GM23338 (cell line): ENCODE data around the gene CDK4. TPM values are rescaled to one million over a fixed set of nuclear protein-coding genes. Genes with fewer than 3 reads are reported as not detected.

Source experiments
- ATAC-seq: fragments of 200-7000 bp; cut with Tn5 transposase; 3 replicates; pipeline ENCODE4 v1.9.1; 2020
- DNase-seq: peaks from one replicate; pipeline ENCODE4 v3.0.0-alpha.2; 2015; ENCODE audit warnings: low spot score
- H2AFZ ChIP-seq: fragments of 200-600 bp; sonication (generic); 2 replicates; pipeline ENCODE4 v1.8.0; 2016; ENCODE audit warnings: antibody characterized with exemption, mild to moderate bottlenecking, moderate library complexity
- H3F3A ChIP-seq: fragments of 200-600 bp; sonication (generic); replicated peaks from 2 replicates; pipeline ENCODE4 v1.8.0; 2017; ENCODE audit warnings: antibody characterized with exemption, mixed run types, low read depth
- H3K27ac ChIP-seq: fragments of 200-600 bp; sonication (generic); 2 replicates; pipeline ENCODE4 v1.6.1; 2016; ENCODE audit warnings: low read depth
- H3K27me3 ChIP-seq: fragments of 200-600 bp; sonication (generic); 2 replicates; pipeline ENCODE4 v1.8.0; 2016; ENCODE audit warnings: mild to moderate bottlenecking, mixed run types, moderate library complexity; ENCODE audit not compliant: insufficient read depth
- H3K36me3 ChIP-seq: fragments of 200-600 bp; sonication (generic); 2 replicates; pipeline ENCODE4 v1.8.0; 2016; ENCODE audit warnings: mild to moderate bottlenecking; ENCODE audit not compliant: insufficient read depth
- H3K4me1 ChIP-seq: fragments of 200-600 bp; sonication (generic); 2 replicates; pipeline ENCODE4 v1.8.0; 2016; ENCODE audit warnings: mild to moderate bottlenecking, moderate library complexity; ENCODE audit not compliant: insufficient read depth
- H3K4me2 ChIP-seq: fragments of 200-600 bp; sonication (generic); 2 replicates; pipeline ENCODE4 v1.7.1; 2017; ENCODE audit warnings: mixed run types
- H3K4me3 ChIP-seq: fragments of 200-600 bp; sonication (generic); 2 replicates; pipeline ENCODE4 v1.6.1; 2016; ENCODE audit warnings: mixed run types
- H3K79me2 ChIP-seq: fragments of 200-600 bp; sonication (generic); replicated peaks from 2 replicates; pipeline ENCODE4 v1.8.0; 2017; ENCODE audit warnings: mild to moderate bottlenecking; ENCODE audit not compliant: insufficient read depth
- H3K9me2 ChIP-seq: fragments of 200-600 bp; sonication (generic); 2 replicates; pipeline ENCODE4 v1.8.0; 2017; ENCODE audit not compliant: insufficient read depth
- H4K20me1 ChIP-seq: fragments of 200-600 bp; sonication (generic); replicated peaks from 2 replicates; pipeline ENCODE4 v1.8.0; 2017; ENCODE audit warnings: mild to moderate bottlenecking; ENCODE audit not compliant: insufficient read depth
- H3K27ac Mint-ChIP-seq: 2 replicates; pipeline ENCODE4 v1.8.0; 2020; ENCODE audit warnings: inconsistent platforms, mild to moderate bottlenecking, moderate library complexity, mixed read lengths
- H3K27me3 Mint-ChIP-seq: 3 replicates; pipeline ENCODE4 v1.8.0; 2022; ENCODE audit warnings: low read depth, mild to moderate bottlenecking, moderate library complexity, mixed read lengths, inconsistent platforms; ENCODE audit not compliant: insufficient read depth, poor library complexity
- H3K36me3 Mint-ChIP-seq: 3 replicates; pipeline ENCODE4 v1.8.0; 2021; ENCODE audit warnings: low read depth, mild to moderate bottlenecking, inconsistent platforms, moderate library complexity, mixed read lengths
- H3K4me1 Mint-ChIP-seq: 3 replicates; pipeline ENCODE4 v1.8.0; 2020; ENCODE audit warnings: mild to moderate bottlenecking, inconsistent platforms, mixed read lengths
- H3K4me3 Mint-ChIP-seq: 3 replicates; pipeline ENCODE4 v1.8.0; 2021; ENCODE audit warnings: moderate library complexity, mild to moderate bottlenecking, inconsistent platforms, mixed read lengths
- H3K9me3 Mint-ChIP-seq: 3 replicates; pipeline ENCODE4 v1.8.0; 2020; ENCODE audit warnings: moderate library complexity, mild to moderate bottlenecking, inconsistent platforms, mixed read lengths
- EZH2 ChIP-seq: fragments of 200-600 bp; sonication (generic); IDR thresholded peaks from one replicate; pipeline ENCODE4 v1.8.0; 2017; ENCODE audit warnings: antibody characterized with exemption, mild to moderate bottlenecking, low read depth; ENCODE audit not compliant: unreplicated experiment
- POLR2AphosphoS5 ChIP-seq: IDR thresholded peaks from 2 replicates; pipeline ENCODE4 v1.6.1; 2016; ENCODE audit warnings: antibody characterized with exemption, low read depth
- STAT1 ChIP-seq: IDR thresholded peaks from one replicate; pipeline ENCODE4 v1.6.1; 2016; ENCODE audit warnings: antibody characterized with exemption; ENCODE audit not compliant: unreplicated experiment
- ZNF114 ChIP-seq: fragments of 250-450 bp; sonication (Bioruptor Pico); IDR thresholded peaks from 2 replicates; pipeline ENCODE4 v1.5.0; 2020; ENCODE audit warnings: mild to moderate bottlenecking, moderate library complexity
- ZNF331 ChIP-seq: fragments of 250-450 bp; sonication (Bioruptor Pico); IDR thresholded peaks from 2 replicates; pipeline ENCODE4 v1.5.0; 2020; ENCODE audit warnings: low read depth, mild to moderate bottlenecking, moderate library complexity
- polyA plus RNA-seq: library from polyadenylated mRNA; unstranded; fragments of >200 nt; fragmentation: Nextera tagmentation; extraction: Ambion mirVana; gene quantifications from 2 replicates; pipeline ENCODE4 v1.2.1, GENCODE V29; 2016
- total RNA-seq: library from RNA; depleted of rRNA; stranded (reverse); fragments of >200 nt; shearing (Covaris generic); gene quantifications from 2 replicates; pipeline ENCODE4 v1.2.3, GENCODE V29; 2014
- TF ChIP-seq, protein P1 (sequence below): fragments of 250-450 bp; sonication (Bioruptor Pico); IDR thresholded peaks from 2 replicates; pipeline ENCODE4 v1.5.0; 2020; ENCODE audit warnings: mild to moderate bottlenecking, moderate library complexity
- TF ChIP-seq, protein P2 (sequence below): IDR thresholded peaks from 2 replicates; pipeline ENCODE4 v1.6.1; 2016; ENCODE audit warnings: antibody characterized with exemption
- TF ChIP-seq, protein P3 (sequence below), 2 experiments: fragments of 200-600 bp in 1 of 2; sonication (generic) in 1 of 2; conservative IDR thresholded peaks; 2 replicates each; pipeline versions ENCODE4 v1.5.1 to v1.6.1; 2016 to 2017; ENCODE audit warnings: antibody characterized with exemption in 2 of 2, low read depth in 2 of 2, mild to moderate bottlenecking in 2 of 2, moderate library complexity in 1 of 2
- TF ChIP-seq, protein P4 (sequence below): IDR thresholded peaks from one replicate; pipeline ENCODE4 v1.6.1; 2018; ENCODE audit warnings: antibody characterized with exemption; ENCODE audit not compliant: unreplicated experiment

CDK4 gene
- total and polyA plus RNA-seq, 2 experiments from 2014 or later: 105 to 198 TPM

DNA sequence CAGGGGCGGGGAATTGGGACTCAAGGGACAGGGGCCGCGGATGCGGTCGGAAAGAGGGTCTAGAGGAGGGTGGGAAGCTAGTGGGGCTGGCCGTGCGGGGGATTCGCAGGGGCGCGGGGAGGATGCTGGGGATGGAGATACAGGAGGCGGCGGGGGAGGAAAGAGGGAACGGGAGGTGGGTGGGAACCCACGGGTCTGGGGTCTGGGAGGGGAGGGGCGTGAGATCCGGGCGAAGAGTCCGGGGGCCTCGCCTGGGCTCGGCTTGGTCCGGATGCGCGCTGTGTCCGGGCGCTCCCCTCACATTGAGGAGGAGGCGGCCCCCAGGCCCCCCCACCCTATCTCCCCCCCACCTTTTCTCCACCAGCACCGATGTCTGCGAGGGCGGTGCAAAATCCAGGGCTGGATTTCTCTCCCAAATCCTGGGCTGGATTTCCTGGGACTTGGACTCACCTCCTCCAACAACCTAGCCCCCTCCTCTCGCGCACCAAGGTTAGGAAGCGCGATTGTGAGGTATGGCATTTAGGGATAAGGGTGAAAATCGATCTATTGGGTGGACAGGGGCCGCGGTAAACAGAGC is 13.4 kb downstream of the CDK4 start, which contains the start of gene AGAP2 (continued):
- TF ChIP-seq, protein P1, sequence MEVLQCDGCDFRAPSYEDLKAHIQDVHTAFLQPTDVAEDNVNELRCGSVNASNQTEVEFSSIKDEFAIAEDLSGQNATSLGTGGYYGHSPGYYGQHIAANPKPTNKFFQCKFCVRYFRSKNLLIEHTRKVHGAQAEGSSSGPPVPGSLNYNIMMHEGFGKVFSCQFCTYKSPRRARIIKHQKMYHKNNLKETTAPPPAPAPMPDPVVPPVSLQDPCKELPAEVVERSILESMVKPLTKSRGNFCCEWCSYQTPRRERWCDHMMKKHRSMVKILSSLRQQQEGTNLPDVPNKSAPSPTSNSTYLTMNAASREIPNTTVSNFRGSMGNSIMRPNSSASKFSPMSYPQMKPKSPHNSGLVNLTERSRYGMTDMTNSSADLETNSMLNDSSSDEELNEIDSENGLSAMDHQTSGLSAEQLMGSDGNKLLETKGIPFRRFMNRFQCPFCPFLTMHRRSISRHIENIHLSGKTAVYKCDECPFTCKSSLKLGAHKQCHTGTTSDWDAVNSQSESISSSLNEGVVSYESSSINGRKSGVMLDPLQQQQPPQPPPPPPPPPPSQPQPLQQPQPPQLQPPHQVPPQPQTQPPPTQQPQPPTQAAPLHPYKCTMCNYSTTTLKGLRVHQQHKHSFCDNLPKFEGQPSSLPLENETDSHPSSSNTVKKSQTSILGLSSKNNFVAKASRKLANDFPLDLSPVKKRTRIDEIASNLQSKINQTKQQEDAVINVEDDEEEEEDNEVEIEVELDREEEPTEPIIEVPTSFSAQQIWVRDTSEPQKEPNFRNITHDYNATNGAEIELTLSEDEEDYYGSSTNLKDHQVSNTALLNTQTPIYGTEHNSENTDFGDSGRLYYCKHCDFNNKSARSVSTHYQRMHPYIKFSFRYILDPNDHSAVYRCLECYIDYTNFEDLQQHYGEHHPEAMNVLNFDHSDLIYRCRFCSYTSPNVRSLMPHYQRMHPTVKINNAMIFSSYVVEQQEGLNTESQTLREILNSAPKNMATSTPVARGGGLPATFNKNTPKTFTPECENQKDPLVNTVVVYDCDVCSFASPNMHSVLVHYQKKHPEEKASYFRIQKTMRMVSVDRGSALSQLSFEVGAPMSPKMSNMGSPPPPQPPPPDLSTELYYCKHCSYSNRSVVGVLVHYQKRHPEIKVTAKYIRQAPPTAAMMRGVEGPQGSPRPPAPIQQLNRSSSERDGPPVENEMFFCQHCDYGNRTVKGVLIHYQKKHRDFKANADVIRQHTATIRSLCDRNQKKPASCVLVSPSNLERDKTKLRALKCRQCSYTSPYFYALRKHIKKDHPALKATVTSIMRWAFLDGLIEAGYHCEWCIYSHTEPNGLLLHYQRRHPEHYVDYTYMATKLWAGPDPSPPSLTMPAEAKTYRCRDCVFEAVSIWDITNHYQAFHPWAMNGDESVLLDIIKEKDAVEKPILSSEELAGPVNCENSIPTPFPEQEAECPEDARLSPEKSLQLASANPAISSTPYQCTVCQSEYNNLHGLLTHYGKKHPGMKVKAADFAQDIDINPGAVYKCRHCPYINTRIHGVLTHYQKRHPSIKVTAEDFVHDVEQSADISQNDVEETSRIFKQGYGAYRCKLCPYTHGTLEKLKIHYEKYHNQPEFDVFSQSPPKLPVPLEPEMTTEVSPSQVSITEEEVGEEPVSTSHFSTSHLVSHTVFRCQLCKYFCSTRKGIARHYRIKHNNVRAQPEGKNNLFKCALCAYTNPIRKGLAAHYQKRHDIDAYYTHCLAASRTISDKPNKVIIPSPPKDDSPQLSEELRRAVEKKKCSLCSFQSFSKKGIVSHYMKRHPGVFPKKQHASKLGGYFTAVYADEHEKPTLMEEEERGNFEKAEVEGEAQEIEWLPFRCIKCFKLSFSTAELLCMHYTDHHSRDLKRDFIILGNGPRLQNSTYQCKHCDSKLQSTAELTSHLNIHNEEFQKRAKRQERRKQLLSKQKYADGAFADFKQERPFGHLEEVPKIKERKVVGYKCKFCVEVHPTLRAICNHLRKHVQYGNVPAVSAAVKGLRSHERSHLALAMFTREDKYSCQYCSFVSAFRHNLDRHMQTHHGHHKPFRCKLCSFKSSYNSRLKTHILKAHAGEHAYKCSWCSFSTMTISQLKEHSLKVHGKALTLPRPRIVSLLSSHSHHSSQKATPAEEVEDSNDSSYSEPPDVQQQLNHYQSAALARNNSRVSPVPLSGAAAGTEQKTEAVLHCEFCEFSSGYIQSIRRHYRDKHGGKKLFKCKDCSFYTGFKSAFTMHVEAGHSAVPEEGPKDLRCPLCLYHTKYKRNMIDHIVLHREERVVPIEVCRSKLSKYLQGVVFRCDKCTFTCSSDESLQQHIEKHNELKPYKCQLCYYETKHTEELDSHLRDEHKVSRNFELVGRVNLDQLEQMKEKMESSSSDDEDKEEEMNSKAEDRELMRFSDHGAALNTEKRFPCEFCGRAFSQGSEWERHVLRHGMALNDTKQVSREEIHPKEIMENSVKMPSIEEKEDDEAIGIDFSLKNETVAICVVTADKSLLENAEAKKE (CRISPR knock-in tag): no peak
- TF ChIP-seq, protein P2, sequence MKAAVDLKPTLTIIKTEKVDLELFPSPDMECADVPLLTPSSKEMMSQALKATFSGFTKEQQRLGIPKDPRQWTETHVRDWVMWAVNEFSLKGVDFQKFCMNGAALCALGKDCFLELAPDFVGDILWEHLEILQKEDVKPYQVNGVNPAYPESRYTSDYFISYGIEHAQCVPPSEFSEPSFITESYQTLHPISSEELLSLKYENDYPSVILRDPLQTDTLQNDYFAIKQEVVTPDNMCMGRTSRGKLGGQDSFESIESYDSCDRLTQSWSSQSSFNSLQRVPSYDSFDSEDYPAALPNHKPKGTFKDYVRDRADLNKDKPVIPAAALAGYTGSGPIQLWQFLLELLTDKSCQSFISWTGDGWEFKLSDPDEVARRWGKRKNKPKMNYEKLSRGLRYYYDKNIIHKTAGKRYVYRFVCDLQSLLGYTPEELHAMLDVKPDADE: 0 out of 2 replicates have a peak, but pooled peaks have one; percentile 22
- TF ChIP-seq EZH2: peak; percentile 64

DNA sequence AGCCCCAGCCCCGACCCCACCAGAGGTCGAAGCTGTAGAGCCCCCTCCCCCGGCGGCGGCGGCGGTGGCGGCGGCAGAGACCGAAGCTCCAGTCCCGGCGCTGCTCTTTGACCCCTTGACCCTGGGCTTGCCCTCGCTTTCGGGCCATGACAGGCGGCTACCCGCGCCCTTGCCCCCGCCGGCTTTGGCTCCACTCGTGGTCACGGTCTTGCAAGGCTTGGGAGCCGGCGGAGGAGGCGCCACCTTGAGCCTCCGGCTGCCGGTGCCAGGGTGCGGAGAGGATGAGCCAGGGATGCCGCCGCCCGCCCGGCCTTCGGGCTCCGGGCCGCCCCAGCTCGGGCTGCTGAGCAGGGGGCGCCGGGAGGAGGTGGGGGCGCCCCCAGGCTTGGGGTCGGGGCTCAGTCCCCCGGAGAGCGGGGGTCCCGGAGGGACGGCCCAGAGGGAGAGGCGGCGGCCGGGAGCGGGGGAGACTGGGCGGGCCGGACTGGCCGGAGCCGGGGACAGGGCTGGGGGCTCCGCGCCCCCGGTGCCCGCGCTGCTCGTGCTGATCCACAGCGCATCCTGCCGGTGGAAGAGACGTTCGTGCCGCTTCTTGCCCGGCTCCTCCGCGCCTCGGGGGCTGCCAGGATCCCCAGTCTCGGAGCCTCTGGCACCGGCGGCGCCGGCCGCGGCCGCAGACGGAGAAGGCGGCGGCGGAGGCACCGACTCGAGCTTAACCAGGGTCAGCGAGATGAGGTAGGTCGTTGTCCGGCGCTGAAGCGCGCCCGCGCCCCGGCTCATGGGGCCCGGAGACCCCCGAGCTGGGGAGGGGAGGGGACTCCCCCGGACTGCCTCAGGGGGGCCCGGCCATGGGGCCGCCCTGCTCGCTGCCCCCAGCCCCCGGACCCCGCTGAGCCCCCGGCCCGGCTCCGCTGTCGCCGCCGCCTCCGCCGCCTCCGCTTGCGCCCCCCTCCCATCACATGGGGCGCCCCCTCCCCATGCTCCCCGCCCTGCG is 14.3 kb downstream of the CDK4 start:
- no peak overlapping the region for H2AFZ ChIP-seq
- ATAC-seq: peak; percentile 12
- peak overlapping the region; percentile 79; the same call in 2 of the 3 replicates for H3K4me3 Mint-ChIP-seq
- TF ChIP-seq ZNF331 (CRISPR knock-in tag) (no peak), ZNF114 (no peak), STAT1 (no peak), EZH2 (peak; percentile 94), POLR2AphosphoS5 (no peak)
- TF ChIP-seq, protein P3, sequence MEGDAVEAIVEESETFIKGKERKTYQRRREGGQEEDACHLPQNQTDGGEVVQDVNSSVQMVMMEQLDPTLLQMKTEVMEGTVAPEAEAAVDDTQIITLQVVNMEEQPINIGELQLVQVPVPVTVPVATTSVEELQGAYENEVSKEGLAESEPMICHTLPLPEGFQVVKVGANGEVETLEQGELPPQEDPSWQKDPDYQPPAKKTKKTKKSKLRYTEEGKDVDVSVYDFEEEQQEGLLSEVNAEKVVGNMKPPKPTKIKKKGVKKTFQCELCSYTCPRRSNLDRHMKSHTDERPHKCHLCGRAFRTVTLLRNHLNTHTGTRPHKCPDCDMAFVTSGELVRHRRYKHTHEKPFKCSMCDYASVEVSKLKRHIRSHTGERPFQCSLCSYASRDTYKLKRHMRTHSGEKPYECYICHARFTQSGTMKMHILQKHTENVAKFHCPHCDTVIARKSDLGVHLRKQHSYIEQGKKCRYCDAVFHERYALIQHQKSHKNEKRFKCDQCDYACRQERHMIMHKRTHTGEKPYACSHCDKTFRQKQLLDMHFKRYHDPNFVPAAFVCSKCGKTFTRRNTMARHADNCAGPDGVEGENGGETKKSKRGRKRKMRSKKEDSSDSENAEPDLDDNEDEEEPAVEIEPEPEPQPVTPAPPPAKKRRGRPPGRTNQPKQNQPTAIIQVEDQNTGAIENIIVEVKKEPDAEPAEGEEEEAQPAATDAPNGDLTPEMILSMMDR (conservative IDR thresholded peaks at IDR 0.05; ENCODE audit: low read depth in 2 of 2): peak; percentile 8 to 53; a peak in 2 of 4 replicates
- TF ChIP-seq, protein P4, sequence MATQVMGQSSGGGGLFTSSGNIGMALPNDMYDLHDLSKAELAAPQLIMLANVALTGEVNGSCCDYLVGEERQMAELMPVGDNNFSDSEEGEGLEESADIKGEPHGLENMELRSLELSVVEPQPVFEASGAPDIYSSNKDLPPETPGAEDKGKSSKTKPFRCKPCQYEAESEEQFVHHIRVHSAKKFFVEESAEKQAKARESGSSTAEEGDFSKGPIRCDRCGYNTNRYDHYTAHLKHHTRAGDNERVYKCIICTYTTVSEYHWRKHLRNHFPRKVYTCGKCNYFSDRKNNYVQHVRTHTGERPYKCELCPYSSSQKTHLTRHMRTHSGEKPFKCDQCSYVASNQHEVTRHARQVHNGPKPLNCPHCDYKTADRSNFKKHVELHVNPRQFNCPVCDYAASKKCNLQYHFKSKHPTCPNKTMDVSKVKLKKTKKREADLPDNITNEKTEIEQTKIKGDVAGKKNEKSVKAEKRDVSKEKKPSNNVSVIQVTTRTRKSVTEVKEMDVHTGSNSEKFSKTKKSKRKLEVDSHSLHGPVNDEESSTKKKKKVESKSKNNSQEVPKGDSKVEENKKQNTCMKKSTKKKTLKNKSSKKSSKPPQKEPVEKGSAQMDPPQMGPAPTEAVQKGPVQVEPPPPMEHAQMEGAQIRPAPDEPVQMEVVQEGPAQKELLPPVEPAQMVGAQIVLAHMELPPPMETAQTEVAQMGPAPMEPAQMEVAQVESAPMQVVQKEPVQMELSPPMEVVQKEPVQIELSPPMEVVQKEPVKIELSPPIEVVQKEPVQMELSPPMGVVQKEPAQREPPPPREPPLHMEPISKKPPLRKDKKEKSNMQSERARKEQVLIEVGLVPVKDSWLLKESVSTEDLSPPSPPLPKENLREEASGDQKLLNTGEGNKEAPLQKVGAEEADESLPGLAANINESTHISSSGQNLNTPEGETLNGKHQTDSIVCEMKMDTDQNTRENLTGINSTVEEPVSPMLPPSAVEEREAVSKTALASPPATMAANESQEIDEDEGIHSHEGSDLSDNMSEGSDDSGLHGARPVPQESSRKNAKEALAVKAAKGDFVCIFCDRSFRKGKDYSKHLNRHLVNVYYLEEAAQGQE: no peak

More for the DNA sequence above, 14.3 kb downstream of the CDK4 start:
- Mint-ChIP-seq H3K27ac (no peak overlapping the region), H3K36me3 (no peaks in the 10 kb centered on the region; the same call in 2 of the 3 replicates), H3K27me3 (peaks cover 88% of the 10 kb centered on the region), H3K4me1 (peaks cover 37% of the 10 kb centered on the region), H3K9me3 (peaks cover 2% of the 10 kb centered on the region)
- H3K4me2 ChIP-seq: peak overlapping the region; percentile 91
- H3K9me2 ChIP-seq: no peaks in the 10 kb centered on the region
- H4K20me1 ChIP-seq: no peaks in the 10 kb centered on the region
- peaks cover 19% of the 10 kb centered on the region for H3K4me1 ChIP-seq
- no peaks in the 10 kb centered on the region for H3K36me3 ChIP-seq
- H3K4me3 ChIP-seq: peak overlapping the region; percentile 62
- H3F3A ChIP-seq: peaks cover 10% of the 10 kb centered on the region
- H3K27ac ChIP-seq: no peak overlapping the region
- no peaks in the 10 kb centered on the region for H3K79me2 ChIP-seq
- H3K27me3 ChIP-seq: peaks cover 99% of the 10 kb centered on the region
- peak; percentile 58 for DNase-seq
